GM18505 (cell line): ENCODE measurements around the gene CIAO2B.

ENCODE experiments used
- ATAC-seq: cut with Tn5 transposase; IDR thresholded peaks from one replicate; pipeline ENCODE4 v1.9.1; 2021; ENCODE audit not compliant: unreplicated experiment
- POLR2A ChIP-seq: IDR thresholded peaks from 4 replicates; pipeline ENCODE4 v1.6.1; 2011; ENCODE audit warnings: borderline replicate concordance; ENCODE audit not compliant: insufficient read depth, insufficient read length; ENCODE audit errors: extremely low read depth

Gene CIAO2B

DNA sequence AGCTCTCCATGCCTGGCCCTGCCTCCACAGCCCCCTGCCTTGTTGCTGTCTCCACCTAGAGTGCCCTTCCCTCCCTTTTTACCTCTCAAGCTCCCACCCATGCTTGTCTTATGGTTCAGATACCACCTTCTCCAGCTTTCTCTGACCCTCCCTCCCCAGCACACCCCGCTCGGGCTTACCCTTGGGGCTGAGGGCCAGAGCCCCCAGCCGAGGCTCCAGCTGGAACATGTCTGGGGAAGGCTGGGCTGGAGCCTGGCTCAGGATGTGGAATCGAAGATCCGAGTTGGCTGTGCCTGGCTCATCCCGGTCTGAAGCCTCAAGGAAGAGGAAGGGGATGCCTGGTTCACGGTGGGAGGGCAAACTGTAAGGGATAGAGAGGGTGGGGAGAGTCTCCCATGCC lies 19.2 kb downstream of the CIAO2B start:
- no peak for ATAC-seq
- TF ChIP-seq POLR2A = no peak

DNA sequence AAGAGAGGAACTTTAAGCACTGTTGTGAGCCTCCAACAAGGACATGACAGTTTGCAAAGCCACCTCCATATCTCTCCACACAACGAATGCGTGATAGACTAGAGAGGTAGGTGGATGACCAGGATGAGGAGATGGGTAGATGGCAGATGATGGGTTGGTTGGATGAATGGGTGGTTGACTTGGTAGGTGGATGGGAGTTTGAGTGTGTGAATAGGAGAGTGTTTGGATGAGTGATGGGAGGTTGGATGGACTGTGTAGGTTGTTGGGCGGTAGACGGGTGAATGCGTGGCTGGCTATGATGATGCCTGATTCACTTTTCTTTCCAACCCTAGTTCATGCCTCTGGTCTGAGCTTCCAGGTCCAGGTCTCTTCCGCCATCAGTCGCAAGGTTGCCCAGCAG lies 19.7 kb downstream of the CIAO2B start:
- no peak for ATAC-seq
- TF ChIP-seq POLR2A = no peak

DNA sequence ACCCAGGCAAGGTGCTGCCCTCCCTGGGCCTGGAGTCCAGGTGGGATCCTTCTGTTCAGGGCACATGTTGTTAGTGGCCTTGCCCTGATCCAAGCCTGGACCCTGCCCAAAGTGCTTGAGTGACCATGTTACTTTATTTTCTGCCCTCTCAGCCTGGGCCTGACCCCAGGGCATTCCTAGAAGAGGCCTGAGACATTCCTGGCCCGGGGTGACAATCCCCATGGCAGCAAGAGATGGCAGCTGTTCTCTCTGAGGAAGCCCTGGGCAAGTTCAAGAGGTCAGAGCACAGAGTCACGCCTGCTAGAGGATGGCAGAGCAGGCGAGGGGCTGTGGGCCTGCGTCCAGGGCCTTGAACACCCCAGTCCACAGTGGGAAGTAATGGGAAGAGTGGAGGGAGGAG lies 20.5 kb downstream of the CIAO2B start:
- no peak for ATAC-seq

DNA sequence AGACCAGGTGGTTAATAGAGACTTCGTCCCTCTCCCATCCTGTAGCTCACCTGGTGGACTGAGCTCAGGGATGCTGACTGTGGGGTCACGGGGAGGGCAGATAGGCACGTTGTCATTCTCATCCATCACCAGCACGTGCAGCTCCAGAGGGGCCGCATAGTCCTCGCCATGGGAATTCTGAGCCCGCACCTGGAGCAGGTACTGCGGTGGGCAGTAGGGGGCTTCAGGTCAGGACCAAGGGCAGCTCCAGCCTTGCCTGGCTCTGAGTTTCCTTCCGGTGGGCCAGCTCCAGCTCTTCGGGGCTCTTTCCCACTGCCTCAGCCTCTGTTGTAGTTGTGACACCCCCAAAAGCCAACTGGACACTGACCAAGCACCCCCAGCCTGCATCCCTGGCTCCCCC lies 21.1 kb downstream of the CIAO2B start:
- no peak for TF ChIP-seq POLR2A
- ATAC-seq = no peak

More for the DNA sequence above, 20.5 kb downstream of the CIAO2B start:
- no peak for TF ChIP-seq POLR2A

DNA sequence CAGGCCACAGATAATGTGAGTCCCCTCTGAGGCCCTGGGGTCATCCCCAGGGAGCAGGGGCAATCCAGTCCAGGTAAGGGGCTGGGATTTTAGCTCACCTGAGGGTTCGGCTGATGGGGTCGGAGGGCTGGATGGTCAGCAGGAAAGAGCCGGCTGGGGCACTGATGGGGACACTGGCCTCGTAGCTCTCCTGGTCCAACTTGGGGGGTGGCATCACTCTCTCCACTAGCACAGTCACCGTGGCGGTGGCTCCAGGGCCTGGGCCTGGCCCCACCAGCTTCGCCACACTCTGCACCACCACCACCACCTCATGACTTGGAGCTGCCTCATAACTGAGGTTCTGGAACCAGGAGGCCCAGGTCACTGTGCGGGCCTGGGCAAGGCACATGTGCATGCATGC lies 22.4 kb downstream of the CIAO2B start:
- ATAC-seq = no peak
- TF ChIP-seq POLR2A = no peak

DNA sequence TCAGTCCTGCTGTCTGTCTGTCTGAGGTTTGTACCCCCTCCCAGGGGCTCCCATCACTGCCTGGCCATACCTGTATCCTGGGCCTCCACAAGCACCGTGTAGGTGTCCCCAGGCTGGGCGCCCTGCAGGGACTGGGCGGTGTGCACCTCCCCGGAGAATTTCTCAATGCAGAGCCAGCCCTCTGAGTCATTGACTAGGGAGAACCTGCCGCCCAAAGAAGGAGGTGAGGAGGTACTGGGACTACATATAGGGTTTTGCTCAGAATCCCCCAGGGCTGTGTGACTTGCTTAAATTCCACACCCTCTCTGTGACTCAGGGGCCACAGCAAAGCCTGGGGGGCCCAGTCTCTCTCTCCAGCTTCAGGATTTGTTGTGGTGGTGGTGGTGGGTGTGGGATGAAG lies 23.1 kb downstream of the CIAO2B start:
- TF ChIP-seq POLR2A = no peak
- no peak for ATAC-seq

DNA sequence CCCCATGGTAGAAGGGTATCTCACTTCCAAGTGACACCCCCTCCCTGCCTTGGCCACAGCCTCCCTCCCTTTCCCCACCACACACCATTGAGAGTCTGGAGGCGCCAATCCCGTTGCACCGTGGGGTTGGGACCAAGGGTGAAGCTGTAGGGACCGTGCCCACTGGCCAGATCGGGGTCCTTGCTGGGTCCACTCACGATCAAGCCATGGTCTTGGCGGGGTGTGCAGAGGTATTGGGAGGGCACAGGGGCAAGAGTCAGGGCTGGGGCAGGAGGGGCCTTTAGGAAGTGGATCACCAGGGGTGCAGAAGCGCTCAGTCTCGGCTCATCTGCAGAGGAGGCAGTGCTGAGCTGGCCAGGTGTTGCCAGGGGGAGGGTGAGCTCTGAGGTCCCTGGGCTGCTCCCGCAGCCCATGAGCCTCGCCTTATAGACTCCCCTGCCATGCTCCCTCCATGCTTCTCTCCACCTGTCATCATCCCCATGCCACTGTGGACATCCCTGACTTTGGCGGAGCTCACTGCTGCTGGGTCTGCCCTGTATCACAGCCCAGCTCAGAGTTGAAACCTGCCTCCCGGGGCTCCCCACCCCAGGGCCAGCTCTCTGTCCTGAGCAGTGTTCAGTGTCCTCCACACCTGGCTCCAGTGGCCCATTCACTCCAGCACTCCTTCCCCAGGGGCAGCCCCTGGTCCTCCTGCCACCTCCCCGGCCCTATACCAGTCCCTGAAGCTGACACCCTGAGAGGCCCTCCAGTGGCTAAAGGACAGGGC lies 23.8 kb downstream of the CIAO2B start:
- TF ChIP-seq POLR2A = no peak
- no peak for ATAC-seq

DNA sequence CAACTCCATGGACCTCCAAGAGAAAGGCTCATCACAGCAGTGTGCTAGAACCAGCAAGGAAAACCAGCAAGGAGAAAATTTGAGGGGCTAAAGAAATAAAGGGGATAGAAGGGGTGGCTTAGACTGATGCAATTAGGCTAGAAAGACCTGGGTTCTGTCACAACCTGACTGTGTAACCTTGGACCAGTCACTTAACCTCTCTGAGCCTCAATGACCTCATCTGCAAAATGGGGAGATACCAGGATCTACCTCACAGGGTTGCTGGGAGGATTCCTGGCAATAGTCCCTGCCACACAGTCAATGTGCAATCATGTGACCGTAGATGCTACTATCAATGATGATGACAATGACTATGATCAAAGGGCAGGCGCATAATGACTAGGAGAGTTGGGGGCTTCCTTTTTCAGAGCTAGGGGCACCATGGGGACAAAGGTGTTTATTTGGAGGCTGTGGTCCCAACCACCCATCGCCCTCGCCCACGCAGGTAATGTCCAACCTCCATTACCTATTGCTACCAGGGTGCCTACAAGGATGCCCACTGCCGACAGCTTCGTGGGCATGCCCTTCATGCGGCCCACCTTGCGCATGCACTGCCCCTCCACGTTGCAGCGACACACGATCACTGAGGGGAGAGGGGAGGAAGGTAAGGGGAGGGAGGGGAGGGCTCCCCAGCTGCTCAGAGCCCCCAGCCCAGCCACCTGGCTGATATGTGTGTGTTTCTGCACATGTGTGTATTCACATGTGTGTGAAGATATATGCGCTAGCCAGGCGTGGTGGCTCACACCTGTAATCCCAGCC lies 25.2 kb downstream of the CIAO2B start:
- no peak for TF ChIP-seq POLR2A
- no peak for ATAC-seq

DNA sequence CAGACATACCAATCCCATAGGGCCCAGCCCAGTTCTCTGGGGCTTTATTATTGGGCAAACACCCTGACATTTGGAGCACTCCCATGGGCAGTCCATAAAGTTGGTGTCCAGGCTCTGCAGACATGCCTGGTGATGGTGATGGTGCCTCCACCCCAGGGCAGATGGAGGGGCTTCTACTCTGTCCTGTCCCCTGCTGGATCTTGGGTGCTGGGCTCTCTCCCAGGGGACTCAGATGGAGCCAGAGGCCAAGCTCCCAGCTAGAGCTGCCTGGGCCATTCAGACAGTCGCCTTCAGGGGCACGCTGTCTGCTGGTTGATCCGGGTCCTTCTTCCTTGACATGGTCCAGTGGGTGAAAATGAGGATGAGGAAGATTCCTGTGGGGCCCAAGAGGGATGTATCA lies 26.1 kb downstream of the CIAO2B start:
- TF ChIP-seq POLR2A = no peak
- ATAC-seq = no peak

DNA sequence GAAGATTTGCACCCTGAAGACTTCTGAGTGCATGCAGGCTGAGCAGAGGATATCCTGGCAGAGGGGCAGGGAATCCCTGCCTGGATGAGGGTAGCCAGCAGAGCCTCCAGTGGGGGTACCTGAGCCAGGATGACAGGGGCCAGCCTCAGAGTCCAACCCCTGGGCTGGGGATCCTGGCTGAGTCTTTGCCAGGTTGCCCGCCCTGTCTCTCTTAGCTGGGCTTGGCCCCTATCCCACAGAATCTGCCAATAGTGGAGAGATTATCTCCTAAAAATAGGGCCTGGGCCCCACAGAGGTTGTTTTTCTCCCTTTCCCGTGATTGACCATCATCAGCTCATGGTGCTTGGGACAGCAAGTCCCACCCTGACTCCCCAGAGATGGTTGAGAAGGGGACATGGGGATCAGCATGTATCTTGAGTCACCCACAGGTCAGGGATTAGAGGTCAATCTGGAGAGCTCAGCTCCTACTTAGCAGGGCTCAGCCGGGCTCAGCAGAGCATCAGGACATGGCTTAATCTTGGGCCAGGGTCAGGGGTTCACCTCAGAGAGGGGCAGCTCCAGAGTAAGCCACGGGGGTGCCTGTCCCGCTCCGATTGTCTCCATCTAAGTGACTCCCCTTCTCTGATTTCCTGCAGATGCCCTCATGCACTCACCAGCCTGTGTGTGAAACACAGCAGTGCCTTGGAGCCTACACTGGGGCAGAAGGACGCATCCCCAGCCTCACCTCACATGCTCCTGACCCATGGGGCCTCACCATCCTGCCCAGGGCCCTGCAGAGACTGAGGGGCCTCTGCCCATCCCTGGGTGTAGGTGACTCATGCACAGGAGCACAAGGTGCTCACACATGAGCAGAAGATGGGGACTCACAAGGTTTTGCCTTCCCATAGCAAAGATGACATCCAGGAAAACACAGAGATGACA lies 27.0 kb downstream of the CIAO2B start:
- no peak for TF ChIP-seq POLR2A
- ATAC-seq = no peak

DNA sequence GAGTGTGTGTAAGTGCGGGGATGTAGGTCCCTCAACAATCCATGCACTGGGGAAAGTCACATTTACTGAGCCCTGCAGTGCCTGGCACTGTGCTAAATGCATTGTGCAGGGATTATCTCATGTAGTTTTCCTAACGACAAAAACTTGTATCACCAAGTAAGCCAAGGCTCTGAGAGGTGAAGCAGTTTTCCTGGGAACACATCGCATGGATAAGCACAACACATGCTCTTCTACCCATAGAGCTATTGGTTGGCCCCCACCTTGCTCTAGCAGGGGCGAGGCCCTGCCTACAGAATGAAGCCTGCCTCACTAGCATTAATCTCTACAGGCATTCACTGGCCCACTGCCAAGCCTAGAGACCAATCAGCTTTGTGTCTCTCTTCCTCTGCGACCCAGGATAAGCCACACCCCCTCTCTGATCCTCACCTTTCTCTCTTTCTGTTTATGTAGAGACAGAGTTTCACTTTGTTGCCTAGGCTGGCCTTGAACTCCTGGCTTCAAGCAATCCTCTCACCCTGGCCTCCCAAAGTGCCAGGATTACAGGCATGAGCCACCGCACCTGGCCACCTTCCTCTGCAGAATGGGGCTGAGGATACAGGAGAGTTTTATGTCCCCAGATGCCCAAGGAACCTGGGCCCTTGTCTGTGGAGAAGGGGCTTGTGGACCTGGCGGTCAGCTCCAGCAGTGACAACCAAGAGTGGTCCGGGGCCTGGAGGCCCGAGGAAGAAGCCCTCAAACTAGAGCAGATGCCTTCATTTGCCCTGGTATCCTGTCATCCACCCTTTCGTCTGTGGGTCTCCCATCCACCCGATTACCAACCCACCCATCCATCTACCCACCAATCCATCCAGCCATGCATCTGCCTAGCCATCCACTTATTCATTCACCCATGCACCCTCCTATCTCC lies 28.3 kb downstream of the CIAO2B start:
- no peak for ATAC-seq
- TF ChIP-seq POLR2A = no peak
